GM19372 (cell line): ENCODE data around the gene CABP2.
"Not testable (repeated sequence)": the region's sequence is repeated elsewhere in the genome, so short reads cannot be mapped to it uniquely, and the experiment has no call there.

ENCODE experiments used
- ATAC-seq: cut with Tn5 transposase; IDR thresholded peaks from one replicate; pipeline ENCODE4 v1.9.1; 2021; ENCODE audit warnings: mild to moderate bottlenecking, low read depth, moderate library complexity; ENCODE audit not compliant: unreplicated experiment

The CABP2 gene

DNA sequence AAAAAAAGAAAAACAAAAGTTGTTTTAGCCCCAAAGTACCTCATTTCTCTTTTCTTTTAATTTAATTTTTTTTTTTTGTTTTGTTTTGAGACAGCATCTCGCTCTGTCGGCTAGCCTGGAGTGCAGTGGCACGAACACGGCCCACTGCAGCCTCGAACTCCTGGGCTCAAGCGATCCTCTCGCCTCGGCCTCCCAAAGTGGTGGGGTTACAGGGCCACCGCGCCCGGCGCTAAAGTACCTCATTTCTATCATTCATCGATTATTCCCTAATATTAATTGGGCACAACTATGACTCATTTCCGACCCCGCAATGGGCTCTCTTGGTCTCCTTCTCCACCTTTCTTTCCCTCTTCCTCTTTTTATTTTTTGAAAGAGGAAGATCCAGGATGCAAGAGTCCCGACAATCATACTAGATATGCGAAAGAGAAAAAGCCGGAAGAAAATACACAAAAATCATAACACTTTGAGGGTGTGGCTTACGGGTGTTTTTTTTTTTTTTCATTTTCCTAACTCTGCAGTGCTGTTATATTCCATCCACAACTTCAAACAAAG is 40.9 kb downstream of the CABP2 start:
- ATAC-seq = no peak

DNA sequence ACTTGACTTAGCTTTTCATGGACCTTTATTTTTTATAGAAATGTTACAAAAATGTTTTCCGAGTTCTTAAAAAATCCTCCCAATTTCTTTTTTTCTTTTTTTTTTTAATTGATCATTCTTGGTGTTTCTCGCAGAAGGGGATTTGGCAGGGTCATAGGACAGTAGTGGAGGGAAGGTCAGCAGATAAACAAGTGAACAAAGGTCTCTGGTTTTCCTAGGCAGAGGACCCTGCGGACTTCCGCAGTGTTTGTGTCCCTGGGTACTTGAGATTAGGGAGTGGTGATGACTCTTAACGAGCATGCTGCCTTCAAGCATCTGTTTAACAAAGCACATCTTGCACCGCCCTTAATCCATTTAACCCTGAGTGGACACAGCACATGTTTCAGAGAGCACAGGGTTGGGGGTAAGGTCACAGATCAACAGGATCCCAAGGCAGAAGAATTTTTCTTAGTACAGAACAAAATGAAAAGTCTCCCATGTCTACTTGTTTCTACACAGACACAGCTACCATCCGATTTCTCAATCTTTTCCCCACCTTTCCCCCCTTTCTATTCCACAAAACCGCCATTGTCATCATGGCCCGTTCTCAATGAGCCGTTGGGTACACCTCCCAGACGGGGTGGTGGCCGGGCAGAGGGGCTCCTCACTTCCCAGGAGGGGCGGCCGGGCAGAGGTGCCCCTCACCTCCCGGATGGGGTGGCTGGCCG is 45.7 kb downstream of the CABP2 start:
- not testable (repeated sequence) for ATAC-seq

DNA sequence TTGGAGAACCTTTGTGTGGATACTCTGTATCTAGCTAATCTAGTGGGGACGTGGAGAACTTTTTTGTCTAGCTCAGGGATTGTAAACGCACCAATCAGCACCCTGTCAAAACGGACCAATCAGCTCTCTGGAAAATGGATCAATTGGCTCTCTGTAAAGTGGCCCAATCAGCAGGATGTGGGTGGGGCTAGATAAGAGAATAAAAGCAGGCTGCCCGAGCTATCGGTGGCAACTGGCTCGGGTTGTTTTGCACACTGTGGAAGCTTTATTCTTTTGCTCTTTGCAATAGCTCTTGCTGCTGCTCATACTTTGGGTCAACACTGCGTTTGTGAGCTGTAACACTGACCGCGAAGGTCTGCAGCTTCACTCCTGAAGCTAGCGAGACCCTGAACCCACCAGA is 46.6 kb downstream of the CABP2 start:
- ATAC-seq = not testable (repeated sequence)

DNA sequence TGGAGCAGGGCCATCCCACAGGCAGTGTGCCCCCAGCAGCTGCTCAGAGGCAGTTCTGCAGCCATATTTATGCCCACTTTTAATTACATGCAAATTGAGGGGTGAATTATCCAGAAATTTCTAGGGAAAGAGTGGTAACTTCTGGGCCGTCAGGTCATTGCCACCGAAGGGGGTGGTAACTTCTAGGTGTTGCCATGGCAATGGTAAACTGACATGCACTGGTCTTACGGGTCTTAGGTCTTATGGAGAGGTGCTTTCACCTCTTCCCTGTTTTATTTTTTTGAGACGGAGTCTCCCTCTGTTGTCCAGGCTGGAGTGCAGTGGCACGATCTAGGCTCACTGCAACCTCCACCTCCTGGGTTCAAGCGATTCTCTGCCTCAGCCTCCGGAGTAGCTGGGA is 50.4 kb downstream of the CABP2 start:
- no peak for ATAC-seq

DNA sequence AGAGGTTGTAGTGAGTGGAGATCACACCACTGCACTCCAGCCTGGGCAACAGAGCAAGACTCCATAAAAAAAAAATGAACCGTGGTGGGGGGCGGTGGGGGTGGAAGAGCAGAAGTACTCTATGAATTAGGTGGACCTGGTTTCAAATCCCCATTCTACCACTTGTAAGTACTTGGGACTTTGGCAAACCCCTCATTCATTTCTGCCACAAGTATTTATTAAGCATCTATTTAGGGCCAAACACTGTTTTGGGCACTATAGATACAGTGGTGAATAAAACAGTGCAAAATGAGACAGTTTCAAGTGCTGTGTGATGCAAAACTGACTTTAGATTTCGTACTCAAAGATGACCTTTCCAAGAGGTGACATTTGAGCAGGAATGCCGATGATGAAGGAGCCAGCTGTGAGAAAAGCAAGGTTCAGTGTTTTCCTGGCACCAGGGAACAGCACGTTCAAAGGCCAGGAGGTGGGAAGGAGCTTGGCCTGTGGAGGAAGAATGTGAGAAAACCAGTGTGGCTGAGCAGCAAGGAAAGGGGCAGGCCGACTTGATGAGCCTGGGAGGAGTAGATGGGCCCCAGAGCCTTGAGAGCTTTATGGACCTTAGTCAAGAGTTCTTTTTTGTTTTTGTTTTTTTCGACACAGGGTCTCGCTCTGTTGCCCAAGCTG is 52.8 kb downstream of the CABP2 start:
- no peak for ATAC-seq

DNA sequence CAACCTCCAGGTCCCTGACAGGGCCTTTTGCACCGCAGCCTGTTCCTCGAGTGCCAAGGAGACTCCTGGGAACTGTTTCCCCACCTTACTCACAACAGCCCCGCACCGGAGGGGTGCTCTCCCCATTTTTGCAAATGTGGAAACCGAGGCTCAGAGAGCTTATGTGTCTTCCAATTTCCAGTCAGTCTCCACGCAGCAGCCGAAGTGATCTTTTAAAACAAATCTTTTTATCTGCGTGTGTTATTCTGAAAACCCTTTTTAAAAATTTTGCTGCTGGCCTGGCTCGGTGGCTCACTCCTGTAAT is 53.8 kb downstream of the CABP2 start:
- ATAC-seq = no peak
